Measurements from ENCODE around the gene C16orf92. TPM values are rescaled to one million over a fixed set of nuclear protein-coding genes. Genes with fewer than 3 reads are reported as not detected.

The C16orf92 gene
- total and polyA plus RNA-seq, 2 donors from 2014 or later, result not detected

DNA sequence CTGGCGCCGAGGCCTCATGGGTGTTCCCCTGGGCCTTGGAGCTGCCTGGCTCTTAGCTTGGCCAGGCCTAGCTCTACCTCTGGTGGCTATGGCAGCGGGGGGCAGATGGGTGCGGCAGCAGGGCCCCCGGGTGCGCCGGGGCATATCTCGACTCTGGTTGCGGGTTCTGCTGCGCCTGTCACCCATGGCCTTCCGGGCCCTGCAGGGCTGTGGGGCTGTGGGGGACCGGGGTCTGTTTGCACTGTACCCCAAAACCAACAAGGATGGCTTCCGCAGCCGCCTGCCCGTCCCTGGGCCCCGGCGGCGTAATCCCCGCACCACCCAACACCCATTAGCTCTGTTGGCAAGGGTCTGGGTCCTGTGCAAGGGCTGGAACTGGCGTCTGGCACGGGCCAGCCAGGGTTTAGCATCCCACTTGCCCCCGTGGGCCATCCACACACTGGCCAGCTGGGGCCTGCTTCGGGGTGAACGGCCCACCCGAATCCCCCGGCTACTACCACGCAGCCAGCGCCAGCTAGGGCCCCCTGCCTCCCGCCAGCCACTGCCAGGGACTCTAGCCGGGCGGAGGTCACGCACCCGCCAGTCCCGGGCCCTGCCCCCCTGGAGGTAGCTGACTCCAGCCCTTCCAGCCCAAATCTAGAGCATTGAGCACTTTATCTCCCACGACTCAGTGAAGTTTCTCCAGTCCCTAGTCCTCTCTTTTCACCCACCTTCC lies 35.5 kb upstream of the C16orf92 start:
- Histone ChIP-seq H3K9ac (ENCODE audit: low read length in 3 of 3) (no peak overlapping the region), H3K4me3 (ENCODE audit: low read length in 3 of 3) (no peak overlapping the region), H3K36me3 (ENCODE audit: control insufficient read depth in 2 of 3, insufficient read depth in 3 of 3, low read length in 3 of 3) (peaks cover 0 to 53% (median 52%) of the 10 kb centered on the region in 3 donors), H3K9me3 (ENCODE audit: control insufficient read depth in 2 of 3, insufficient read depth in 1 of 3, low read length in 3 of 3) (no peaks in the 10 kb centered on the region), H3K4me1 (ENCODE audit: control insufficient read depth in 2 of 3, insufficient read depth in 2 of 3, low read depth in 1 of 3, low read length in 3 of 3) (no peaks in the 10 kb centered on the region), H3K27me3 (ENCODE audit: control insufficient read depth, insufficient read depth, low read length) (no peaks in the 10 kb centered on the region), H3K27ac (ENCODE audit: low read depth in 2 of 2, low read length in 2 of 2) (no peak overlapping the region)
- intact Hi-C loops (cut with DNase I), result no loop called here
- no peak for DNase-seq
- TF ChIP-seq, protein P1, sequence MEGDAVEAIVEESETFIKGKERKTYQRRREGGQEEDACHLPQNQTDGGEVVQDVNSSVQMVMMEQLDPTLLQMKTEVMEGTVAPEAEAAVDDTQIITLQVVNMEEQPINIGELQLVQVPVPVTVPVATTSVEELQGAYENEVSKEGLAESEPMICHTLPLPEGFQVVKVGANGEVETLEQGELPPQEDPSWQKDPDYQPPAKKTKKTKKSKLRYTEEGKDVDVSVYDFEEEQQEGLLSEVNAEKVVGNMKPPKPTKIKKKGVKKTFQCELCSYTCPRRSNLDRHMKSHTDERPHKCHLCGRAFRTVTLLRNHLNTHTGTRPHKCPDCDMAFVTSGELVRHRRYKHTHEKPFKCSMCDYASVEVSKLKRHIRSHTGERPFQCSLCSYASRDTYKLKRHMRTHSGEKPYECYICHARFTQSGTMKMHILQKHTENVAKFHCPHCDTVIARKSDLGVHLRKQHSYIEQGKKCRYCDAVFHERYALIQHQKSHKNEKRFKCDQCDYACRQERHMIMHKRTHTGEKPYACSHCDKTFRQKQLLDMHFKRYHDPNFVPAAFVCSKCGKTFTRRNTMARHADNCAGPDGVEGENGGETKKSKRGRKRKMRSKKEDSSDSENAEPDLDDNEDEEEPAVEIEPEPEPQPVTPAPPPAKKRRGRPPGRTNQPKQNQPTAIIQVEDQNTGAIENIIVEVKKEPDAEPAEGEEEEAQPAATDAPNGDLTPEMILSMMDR (IDR thresholded peaks at IDR 0.05; ENCODE audit: borderline replicate concordance, extremely low read depth, insufficient read depth), result no peak
- no peak for FAIRE-seq

DNA sequence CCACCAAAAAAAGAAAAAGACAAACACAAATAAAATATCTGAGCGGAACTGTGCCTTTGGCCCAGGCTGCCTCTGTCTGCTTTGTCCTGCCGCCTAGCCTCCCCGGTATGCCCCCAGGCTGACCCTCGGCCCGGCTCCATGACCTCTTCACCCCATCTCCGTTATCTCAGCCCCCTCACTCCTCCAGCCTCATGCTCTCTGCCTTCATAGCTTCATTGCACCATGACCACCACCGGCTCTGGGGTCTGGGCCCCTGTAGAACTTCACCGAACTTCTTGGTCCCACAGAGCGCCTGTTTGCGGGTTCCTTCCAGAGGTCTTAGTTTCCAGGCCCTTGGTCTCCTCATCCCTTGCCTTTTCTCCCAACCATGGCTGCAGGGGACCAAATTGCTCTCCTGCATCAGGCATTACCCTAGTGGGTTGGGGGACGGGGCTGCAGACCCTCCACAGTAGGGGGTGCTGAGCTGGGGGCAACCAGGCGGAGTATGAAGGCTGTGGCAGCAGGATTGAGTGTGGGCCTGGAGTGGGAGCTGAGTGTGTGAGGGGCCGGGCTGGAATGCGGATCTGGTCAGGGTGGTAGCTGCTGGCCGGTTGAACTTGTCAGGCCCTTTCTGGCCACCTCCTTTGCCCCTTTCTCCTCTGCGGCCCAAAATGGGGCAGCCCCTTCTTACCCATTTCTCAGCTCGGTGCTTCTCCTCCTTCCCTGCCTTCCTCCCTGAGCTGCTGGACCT lies 34.5 kb upstream of the C16orf92 start:
- Histone ChIP-seq H3K27me3 (ENCODE audit: control insufficient read depth, insufficient read depth, low read length) (no peaks in the 10 kb centered on the region), H3K9me3 (ENCODE audit: control insufficient read depth in 2 of 3, insufficient read depth in 1 of 3, low read length in 3 of 3) (no peaks in the 10 kb centered on the region), H3K27ac (ENCODE audit: low read depth in 2 of 2, low read length in 2 of 2) (no peak overlapping the region), H3K4me3 (ENCODE audit: low read length in 3 of 3) (no peak overlapping the region), H3K36me3 (ENCODE audit: control insufficient read depth in 2 of 3, insufficient read depth in 3 of 3, low read length in 3 of 3) (peaks cover 0 to 52% (median 47%) of the 10 kb centered on the region in 3 donors), H3K9ac (ENCODE audit: low read length in 3 of 3) (no peak overlapping the region), H3K4me1 (ENCODE audit: control insufficient read depth in 2 of 3, insufficient read depth in 2 of 3, low read depth in 1 of 3, low read length in 3 of 3) (no peaks in the 10 kb centered on the region)
- FAIRE-seq (no peak), DNase-seq (no peak)
- intact Hi-C loops (cut with DNase I), result no loop called here
- TF ChIP-seq, protein P1 (IDR thresholded peaks at IDR 0.05; ENCODE audit: borderline replicate concordance, extremely low read depth, insufficient read depth), result no peak

DNA sequence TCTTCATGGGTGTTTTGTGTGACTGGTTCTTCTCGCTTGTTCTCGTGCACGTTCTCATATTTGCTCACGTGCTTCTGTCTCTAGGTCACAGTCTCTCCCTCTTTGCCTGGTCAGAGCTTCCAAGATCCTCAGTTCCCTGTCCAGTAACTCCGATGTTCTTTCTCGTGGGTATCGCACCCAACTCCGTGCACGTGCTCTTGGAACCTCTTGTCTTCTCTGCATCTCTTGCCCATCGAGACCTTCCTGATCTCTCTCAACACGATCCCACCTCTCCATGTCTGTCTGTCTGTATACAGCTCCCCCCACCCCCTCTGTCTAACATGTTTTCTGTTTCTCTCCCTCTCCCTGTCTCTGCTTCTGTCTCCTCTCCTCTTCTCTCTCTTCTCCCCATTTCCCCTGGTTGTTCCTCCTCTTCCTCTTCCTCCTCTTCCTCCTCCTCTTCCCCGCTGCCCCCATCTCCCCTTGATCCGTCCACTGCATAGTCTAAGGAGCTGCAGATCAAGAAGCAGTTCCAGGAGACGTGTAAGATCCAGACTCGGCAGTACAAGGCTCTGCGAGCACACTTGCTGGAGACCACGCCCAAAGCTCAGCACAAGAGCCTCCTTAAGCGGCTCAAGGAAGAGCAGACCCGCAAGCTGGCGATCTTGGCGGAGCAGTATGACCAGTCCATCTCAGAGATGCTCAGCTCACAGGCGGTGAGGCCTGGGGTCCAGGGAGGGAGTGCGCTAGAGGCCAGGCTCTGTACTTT lies 33.7 kb upstream of the C16orf92 start:
- no peak for FAIRE-seq
- H3K27me3 ChIP-seq (ENCODE audit: control insufficient read depth, insufficient read depth, low read length), result no peaks in the 10 kb centered on the region
- no peak overlapping the region for H3K9ac ChIP-seq (ENCODE audit: low read length in 3 of 3)
- intact Hi-C loops (cut with DNase I), result no loop called here
- H3K4me1 ChIP-seq (ENCODE audit: control insufficient read depth in 2 of 3, insufficient read depth in 2 of 3, low read depth in 1 of 3, low read length in 3 of 3), result peaks cover 0 to 4% (median 2%) of the 10 kb centered on the region in 3 donors
- no peak overlapping the region for H3K4me3 ChIP-seq (ENCODE audit: low read length in 3 of 3)
- no peak overlapping the region for H3K27ac ChIP-seq (ENCODE audit: low read depth in 2 of 2, low read length in 2 of 2)
- peaks cover 0 to 49% (median 40%) of the 10 kb centered on the region in 3 donors for H3K36me3 ChIP-seq (ENCODE audit: control insufficient read depth in 2 of 3, insufficient read depth in 3 of 3, low read length in 3 of 3)
- TF ChIP-seq, protein P1 (IDR thresholded peaks at IDR 0.05; ENCODE audit: borderline replicate concordance, extremely low read depth, insufficient read depth), result no peak
- H3K9me3 ChIP-seq (ENCODE audit: control insufficient read depth in 2 of 3, insufficient read depth in 1 of 3, low read length in 3 of 3), result no peaks in the 10 kb centered on the region
- no peak for DNase-seq

Measured in kidney (tissue), 14 donors.